OCI-LY1 (cell line): ENCODE results near the gene TEC.

Source experiments
- CTCF ChIP-seq: fragments of 200-600 bp; sonication (generic), shearing (Covaris generic); IDR thresholded peaks from 2 replicates; pipeline ENCODE4 v1.5.1; 2017; ENCODE audit warnings: mild to moderate bottlenecking, antibody characterized with exemption, low read length, moderate library complexity, mixed read lengths
- EZH2 ChIP-seq: fragments of 200-600 bp; sonication (generic), shearing (Covaris generic); IDR thresholded peaks from 2 replicates; pipeline ENCODE4 v1.8.0; 2017; ENCODE audit warnings: borderline replicate concordance, mixed run types, mild to moderate bottlenecking, antibody characterized with exemption, low read length, moderate library complexity, mixed read lengths

GRCh38 chr4:48254381-48255071 is 15.1 kb downstream of the TEC start:
- no peak for TF ChIP-seq CTCF
- TF ChIP-seq EZH2, result no peak
